IPS DF 6.9 (cell line): ENCODE data around the gene LHX5.

ENCODE experiments used
- DNase-seq: peaks from one replicate; pipeline ENCODE4 v3.0.0-alpha.2; 2013; ENCODE audit warnings: low read depth, low spot score
- H3K27ac ChIP-seq: one replicate; pipeline ENCODE4 v1.5.1; 2013; ENCODE audit warnings: low read length, control low read depth
- H3K27me3 ChIP-seq: 2 replicates; pipeline ENCODE4 v1.6.1; 2013; ENCODE audit warnings: mild to moderate bottlenecking, low read length; ENCODE audit not compliant: control insufficient read depth, insufficient read depth
- H3K36me3 ChIP-seq: 2 replicates; pipeline ENCODE4 v1.6.1; 2013; ENCODE audit warnings: low read length; ENCODE audit not compliant: control insufficient read depth, insufficient read depth
- H3K4me1 ChIP-seq: 2 replicates; pipeline ENCODE4 v1.6.1; 2013; ENCODE audit warnings: low read length; ENCODE audit not compliant: control insufficient read depth, insufficient read depth
- H3K4me3 ChIP-seq: 2 replicates; pipeline ENCODE4 v1.5.1; 2013; ENCODE audit warnings: mild to moderate bottlenecking, low read length
- H3K9me3 ChIP-seq: 2 replicates; pipeline ENCODE4 v1.6.1; 2013; ENCODE audit warnings: low read length, inconsistent platforms; ENCODE audit not compliant: control insufficient read depth, insufficient read depth
- WGBS: extraction: QIAGEN DNeasy Blood & Tissue Kit; methylation state at CpG from one replicate; pipeline ENCODE4 v1.1.7; 2013; ENCODE audit warnings: mixed read lengths, missing lambda C conversion rate; ENCODE audit not compliant: insufficient read length, insufficient coverage; 5-methylcytosine and 5-hydroxymethylcytosine counted together

LHX5 gene

DNA sequence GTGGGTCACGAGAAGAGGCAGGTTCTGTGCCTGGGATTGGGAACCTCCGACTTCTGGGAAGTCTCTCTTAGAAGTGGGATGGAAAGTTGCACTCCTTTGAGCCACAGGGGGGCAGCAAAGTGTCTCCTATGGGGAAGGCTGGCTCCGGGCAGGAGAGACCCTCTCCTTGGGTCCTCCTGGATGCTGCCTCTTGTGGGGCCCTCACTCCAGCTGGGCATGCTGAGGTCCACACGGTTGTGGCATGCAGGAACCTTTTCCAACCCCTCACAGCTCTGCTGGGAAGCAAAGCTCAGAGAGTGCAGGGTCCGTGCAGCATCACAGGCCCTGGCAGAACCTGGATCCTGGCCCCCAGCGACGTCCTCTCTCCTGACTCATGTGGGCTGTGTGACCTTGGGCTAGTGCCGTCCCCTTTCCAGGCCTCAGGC lies 32.1 kb downstream of the LHX5 start:
- WGBS, result no CpG with 5 or more reads among the region's 8 CpGs
- Histone ChIP-seq H3K36me3 (no peaks in the 10 kb centered on the region), H3K4me3 (no peak overlapping the region), H3K4me1 (no peaks in the 10 kb centered on the region), H3K27me3 (no peaks in the 10 kb centered on the region), H3K27ac (no peak overlapping the region), H3K9me3 (no peaks in the 10 kb centered on the region)
- no peak for DNase-seq

DNA sequence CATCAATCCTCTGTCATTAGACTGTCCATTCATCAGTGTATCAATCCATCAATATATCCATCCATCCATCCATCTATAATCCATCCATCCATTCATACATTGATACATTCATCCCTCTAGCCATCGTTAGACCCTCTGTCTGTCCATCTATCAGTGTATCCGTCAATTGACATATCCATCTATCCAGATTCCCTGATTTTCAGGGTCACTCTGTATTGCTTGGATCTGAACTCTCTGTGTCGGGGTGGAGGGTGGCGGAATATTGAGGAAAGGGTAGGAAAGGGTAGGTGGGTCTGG lies 32.4 kb downstream of the LHX5 start:
- DNase-seq, result no peak
- Histone ChIP-seq H3K36me3 (no peaks in the 10 kb centered on the region), H3K4me3 (no peak overlapping the region), H3K9me3 (no peaks in the 10 kb centered on the region), H3K27ac (no peak overlapping the region), H3K4me1 (no peaks in the 10 kb centered on the region), H3K27me3 (no peaks in the 10 kb centered on the region)
- 100% methylated on average over 1 of the region's 4 CpGs for WGBS

DNA sequence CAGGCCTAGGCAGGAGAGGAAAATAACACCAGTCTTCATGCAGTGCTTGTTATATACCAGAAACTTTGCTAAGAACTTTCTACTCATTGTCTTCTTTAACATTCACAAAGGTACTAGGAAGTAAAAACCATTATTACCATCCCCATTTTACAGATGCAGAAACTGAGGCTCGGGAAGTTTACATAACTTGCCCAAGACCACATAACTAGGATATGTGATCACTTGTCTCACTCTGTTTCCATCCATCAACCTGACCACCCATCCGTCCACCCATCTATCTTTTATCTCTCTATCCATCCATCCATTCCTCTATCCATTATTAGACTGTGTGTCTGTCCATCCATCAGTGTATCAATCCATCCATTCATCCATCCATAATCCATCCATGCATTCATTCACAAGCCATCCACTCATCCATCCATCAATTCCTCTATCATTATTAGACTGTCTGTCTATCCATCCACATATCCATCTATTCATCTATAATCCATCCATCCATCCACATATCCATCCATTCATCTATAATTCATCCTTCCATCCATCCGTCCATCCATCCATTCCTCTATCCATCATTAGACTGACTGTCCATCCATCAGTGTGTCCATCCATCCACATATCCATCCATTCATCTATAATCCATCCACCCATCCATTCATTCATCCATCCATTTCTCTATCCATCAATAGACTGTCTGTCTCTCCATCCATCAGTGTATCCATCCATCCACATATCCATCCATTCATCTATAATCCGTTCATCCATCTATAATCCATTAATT lies 33.0 kb downstream of the LHX5 start:
- DNase-seq, result no peak
- Histone ChIP-seq H3K4me3 (no peak overlapping the region), H3K9me3 (no peaks in the 10 kb centered on the region), H3K36me3 (no peaks in the 10 kb centered on the region), H3K4me1 (no peaks in the 10 kb centered on the region), H3K27ac (no peak overlapping the region), H3K27me3 (no peaks in the 10 kb centered on the region)
- WGBS, result 100% methylated on average over 2 of the region's 4 CpGs

DNA sequence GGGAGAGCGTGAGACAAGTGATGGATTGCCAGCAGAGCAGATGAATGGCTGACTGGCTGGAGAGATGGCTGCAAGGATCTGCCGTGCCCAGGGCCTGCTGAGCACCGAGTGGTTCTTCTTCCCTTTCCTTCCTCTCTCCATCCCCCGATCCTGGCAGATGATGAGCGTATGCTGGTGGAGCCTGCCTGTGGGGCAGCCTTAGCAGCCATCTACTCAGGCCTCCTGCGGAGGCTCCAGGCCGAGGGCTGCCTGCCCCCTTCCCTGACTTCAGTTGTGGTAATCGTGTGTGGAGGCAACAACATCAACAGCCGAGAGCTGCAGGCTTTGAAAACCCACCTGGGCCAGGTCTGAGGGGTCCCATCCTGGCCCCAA lies 34.0 kb downstream of the LHX5 start:
- H3K9me3 ChIP-seq, result no peaks in the 10 kb centered on the region
- DNase-seq, result no peak
- H3K27ac ChIP-seq, result no peak overlapping the region
- no peak overlapping the region for H3K4me3 ChIP-seq
- no peaks in the 10 kb centered on the region for H3K27me3 ChIP-seq
- no peaks in the 10 kb centered on the region for H3K36me3 ChIP-seq
- no CpG with 5 or more reads among the region's 9 CpGs for WGBS
- no peaks in the 10 kb centered on the region for H3K4me1 ChIP-seq

DNA sequence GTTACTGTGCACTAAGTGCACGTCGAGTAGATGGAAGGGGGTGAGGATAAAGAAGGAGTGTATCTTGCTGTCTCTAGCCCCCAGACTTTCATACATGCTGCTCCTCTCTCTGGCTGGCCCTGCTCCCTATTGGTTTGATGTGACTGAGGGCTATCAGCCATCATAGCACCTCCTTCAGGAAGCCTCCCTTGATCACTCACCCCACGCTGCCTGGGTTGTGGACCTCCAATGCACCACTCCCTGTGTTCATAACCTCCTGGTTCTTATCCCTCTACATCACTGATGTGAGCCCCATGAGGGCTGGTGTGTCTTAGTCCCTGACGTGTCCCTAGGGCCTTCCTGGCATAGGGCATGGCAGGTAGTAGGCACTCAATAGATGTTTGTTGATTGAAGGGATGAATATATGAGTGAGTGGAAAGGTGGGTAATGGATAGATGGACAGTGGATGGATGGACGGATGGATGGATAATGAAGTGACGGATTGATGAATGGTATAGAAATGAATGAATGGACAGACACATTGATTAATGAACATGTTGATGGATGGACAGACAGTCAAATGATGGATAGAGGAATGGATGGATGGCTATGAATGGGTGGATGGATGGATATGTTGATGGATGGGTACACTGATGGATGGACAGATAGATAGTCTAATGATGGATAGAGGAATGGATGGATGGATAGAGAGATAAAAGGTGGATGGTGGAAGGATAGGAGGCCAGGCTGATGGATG lies 34.5 kb downstream of the LHX5 start:
- DNase-seq, result no peak
- Histone ChIP-seq H3K4me1 (no peaks in the 10 kb centered on the region), H3K27me3 (no peaks in the 10 kb centered on the region), H3K4me3 (no peak overlapping the region), H3K27ac (no peak overlapping the region), H3K9me3 (no peaks in the 10 kb centered on the region), H3K36me3 (no peaks in the 10 kb centered on the region)
- WGBS, result 100% methylated on average over 2 of the region's 6 CpGs

DNA sequence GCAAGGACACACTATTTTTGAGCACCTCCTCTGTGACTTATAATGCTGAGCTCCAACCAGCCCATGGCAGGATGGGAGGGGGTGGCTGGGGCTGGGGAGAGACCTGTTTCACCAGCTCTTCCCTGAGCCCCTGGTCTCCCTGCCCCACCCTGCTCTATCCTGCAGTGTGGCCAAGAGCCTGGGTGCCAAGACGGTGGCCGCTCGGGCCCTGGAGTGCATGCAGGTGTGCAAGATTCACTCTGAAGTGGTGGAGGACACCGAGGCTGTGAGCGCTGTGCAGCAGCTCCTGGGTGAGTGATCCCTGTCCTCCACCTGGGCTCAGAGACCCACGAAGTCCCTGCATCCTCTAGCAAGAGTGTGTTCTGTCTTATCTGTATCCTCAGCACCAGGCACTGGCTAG lies 35.1 kb downstream of the LHX5 start:
- Histone ChIP-seq H3K27ac (no peak overlapping the region), H3K4me1 (no peaks in the 10 kb centered on the region), H3K27me3 (no peaks in the 10 kb centered on the region), H3K9me3 (no peaks in the 10 kb centered on the region), H3K36me3 (no peaks in the 10 kb centered on the region), H3K4me3 (no peak overlapping the region)
- DNase-seq, result no peak
- WGBS, result no CpG with 5 or more reads among the region's 6 CpGs

DNA sequence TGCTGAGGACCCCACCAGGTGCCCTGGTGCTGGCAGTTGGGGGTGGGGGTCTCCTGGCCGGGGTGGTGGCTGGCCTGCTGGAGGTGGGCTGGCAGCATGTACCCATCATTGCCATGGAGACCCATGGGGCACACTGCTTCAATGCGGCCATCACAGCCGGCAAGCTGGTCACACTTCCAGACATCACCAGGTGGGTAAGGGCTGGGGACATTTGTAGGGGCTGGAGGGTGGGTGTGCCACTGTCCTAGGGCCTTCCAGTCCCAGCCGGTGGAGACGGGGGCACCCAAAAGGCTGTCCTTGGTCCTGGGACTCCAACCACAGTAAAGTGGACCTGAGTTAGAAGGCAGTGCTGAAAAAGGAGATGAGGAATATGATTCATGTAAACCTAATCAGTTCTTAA lies 36.3 kb downstream of the LHX5 start:
- Histone ChIP-seq H3K4me3 (no peak overlapping the region), H3K36me3 (no peaks in the 10 kb centered on the region), H3K27me3 (no peaks in the 10 kb centered on the region), H3K4me1 (no peaks in the 10 kb centered on the region), H3K27ac (no peak overlapping the region), H3K9me3 (no peaks in the 10 kb centered on the region)
- DNase-seq, result no peak
- WGBS, result no CpG with 5 or more reads among the region's 5 CpGs

DNA sequence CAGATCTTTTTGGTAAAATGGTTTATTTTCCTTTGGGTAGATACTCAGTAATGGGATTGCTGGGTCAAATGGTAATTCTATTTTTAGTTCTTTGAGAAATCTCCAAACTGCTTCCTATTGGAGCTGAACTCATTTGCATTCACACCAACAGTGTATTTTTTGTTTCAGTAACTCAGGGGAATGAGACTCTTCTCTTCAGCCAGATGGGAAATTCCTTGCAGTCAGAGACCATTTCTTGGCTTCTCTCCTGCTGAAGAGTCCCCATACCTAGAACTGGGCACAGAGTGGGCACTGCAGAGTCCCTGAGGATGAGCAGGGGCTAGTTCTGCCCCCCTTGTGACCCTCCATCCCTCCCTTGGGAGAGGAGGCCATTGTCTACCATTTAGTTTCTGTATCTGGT lies 38.7 kb downstream of the LHX5 start:
- H3K4me3 ChIP-seq, result no peak overlapping the region
- H3K9me3 ChIP-seq, result no peaks in the 10 kb centered on the region
- H3K36me3 ChIP-seq, result no peaks in the 10 kb centered on the region
- H3K4me1 ChIP-seq, result no peaks in the 10 kb centered on the region
- no peak overlapping the region for H3K27ac ChIP-seq
- H3K27me3 ChIP-seq, result no peaks in the 10 kb centered on the region
- DNase-seq, result no peak

DNA sequence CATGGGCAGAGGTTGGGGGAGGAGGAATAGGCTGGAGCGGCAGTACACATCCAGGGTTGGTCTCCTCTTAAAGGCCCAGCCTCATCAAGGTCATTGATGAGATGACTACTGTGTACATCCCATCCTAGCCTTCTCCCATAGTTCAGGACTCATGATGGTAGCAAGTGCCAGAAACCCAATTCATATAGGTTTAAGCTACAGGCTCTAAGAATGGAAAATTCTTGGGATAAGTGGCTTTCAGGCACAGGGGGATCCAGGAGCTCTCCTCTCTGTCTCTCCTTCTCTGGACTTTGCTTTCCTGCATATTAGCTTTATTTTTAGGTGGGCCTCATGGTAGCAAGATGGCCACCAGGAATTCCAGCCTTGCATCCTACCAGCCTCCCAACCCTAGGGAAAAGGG lies 43.2 kb downstream of the LHX5 start:
- no peak for DNase-seq
- Histone ChIP-seq H3K4me1 (no peaks in the 10 kb centered on the region), H3K4me3 (no peak overlapping the region), H3K27ac (no peak overlapping the region), H3K36me3 (no peaks in the 10 kb centered on the region), H3K27me3 (no peaks in the 10 kb centered on the region), H3K9me3 (no peaks in the 10 kb centered on the region)
- no CpG with 5 or more reads among the region's 1 CpG for WGBS

DNA sequence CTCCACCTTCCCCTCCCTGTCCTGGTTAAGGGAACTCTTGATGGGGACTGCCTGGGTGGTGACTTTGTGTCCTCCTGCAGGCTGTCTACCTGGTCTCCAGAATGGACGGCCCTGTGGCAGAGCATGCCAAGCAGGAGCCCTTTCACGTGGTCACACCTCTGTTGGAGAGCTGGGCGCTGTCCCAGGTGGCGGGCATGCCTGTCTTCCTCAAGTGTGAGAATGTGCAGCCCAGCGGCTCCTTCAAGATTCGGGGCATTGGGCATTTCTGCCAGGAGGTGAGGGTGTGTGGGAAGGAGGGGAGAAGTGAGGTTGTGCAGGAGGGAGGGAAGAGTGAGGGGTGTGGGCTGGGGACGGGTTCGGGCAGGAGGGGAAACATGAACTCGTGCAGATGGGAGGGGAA lies 43.8 kb downstream of the LHX5 start:
- Histone ChIP-seq H3K36me3 (no peaks in the 10 kb centered on the region), H3K9me3 (no peaks in the 10 kb centered on the region), H3K27me3 (no peaks in the 10 kb centered on the region), H3K4me1 (no peaks in the 10 kb centered on the region), H3K27ac (no peak overlapping the region), H3K4me3 (no peak overlapping the region)
- no peak for DNase-seq
- no CpG with 5 or more reads among the region's 9 CpGs for WGBS

DNA sequence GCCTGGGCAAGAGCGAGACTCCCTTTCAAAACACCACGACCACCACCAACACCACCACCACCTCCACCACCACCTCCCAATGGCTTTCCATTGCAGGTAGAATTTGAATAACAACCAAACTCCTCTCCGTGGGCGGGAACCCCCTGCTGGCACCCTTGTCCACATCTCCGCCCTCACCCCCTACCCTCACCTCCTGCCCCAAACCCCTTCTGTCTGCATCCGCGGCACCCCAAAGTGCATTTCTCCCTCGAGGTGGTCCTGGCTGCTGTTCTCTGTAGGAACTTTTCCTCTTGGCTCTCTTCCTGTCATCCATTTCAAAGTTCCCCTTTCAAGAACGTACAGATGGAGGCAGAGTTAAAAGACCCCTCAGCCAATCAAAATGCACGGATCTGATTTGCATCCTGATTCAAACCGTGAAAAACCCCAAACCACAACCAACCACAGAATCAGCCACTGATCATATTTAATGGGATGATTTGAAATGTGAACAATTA lies 45.7 kb downstream of the LHX5 start:
- H3K27me3 ChIP-seq, result no peaks in the 10 kb centered on the region
- peaks cover 5% of the 10 kb centered on the region; the same call in 1 of the 2 replicates for H3K4me1 ChIP-seq
- H3K27ac ChIP-seq, result no peak overlapping the region
- no peaks in the 10 kb centered on the region for H3K36me3 ChIP-seq
- no CpG with 5 or more reads among the region's 11 CpGs for WGBS
- no peaks in the 10 kb centered on the region for H3K9me3 ChIP-seq
- peak overlapping the region; percentile 23; the same call in 1 of the 2 replicates for H3K4me3 ChIP-seq
- DNase-seq, result no peak
